NCI-H526 treated with DMSO at 0.1 percent for 48 hours (cell line): Measurements from ENCODE around the gene CDC42BPB.

ENCODE experiments used
- DNase-seq: peaks from one replicate; lab custom pipeline; 2025; lab: John Stamatoyannopoulos, UW

CDC42BPB gene

DNA sequence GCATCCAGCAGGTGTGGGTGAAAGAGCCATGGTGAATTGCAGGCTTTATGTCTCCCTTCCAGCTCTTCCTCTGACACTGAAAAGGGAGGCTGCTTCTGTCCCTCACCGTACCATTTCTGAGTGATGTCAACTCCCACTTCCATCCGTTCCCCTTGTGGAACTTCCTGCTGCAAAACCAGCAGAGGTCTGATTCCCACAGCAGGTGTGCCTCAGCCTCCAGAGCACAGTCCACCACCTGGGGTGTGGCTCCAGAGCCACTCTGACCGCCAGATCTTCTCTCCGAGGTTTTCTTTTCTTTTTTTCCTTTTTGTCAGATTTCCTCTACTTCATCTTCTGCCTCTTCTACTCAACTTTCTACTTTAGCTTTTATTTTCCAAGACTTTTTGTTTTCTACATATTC is 62.7 kb downstream of the CDC42BPB start:
- no peak for DNase-seq

DNA sequence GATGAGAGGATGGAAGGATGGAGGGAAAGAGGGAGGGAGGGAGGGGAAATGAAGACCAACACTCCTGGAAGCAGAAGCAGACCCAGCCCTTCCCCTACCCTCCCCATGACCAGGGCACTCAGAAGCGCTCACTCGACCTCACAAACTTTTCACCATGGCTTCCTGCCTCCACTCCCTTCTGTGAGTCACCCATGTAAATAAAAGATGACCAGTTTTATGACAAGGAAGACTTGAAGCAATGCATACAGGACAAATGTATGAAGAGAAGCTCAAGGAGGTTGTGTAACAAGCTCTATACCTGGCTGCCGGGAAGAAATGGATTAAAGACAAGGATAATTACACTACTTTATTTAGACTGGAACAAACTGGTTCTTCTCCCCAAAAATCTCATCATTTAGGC is 63.8 kb downstream of the CDC42BPB start:
- no peak for DNase-seq

GRCh38 chr14:102991376-102991775 is 66.0 kb downstream of the CDC42BPB start:
- DNase-seq: no peak

DNA sequence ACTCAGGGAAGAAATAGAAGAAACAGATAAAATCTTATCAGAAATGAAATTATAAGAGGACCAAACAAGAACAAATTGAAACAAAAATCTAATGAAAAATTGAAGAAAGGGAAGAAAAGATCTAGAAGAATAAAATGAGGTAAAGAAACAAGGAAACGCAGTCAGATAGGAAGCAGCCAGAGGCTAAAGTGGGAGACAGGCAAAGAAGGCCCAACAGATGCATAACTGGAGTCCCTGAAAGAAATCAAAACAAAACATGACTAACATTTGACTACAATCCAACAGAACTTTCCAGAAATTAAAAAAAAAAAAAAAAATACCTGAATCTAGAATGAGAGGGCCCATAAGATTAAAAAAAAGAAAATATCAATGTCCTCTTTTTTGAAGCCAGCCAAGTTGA is 69.3 kb downstream of the CDC42BPB start:
- no peak for DNase-seq

GRCh38 chr14:102986810-102987579 is 70.4 kb downstream of the CDC42BPB start:
- no peak for DNase-seq

DNA sequence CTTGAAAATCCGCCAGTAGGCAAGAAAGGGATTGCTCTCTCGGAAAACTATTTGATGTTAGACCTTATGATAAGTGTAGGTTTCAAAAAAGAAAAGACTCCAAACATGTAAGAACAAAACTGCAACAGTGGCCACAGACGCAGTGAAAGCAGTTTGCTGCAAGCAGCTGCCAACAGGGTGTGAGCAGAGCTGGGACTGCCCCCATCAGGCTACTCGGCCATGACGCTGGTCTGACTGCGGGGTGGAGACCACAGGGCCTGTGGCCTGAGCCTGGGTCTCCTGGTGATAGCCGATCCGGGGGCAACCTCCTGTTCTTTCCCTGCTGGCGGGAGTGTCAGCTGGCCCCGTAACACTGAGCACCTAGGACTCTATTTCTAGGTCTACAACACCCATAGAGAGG is 71.7 kb downstream of the CDC42BPB start:
- no peak for DNase-seq

GRCh38 chr14:102984336-102985102 is 72.8 kb downstream of the CDC42BPB start:
- no peak for DNase-seq

- no peak for DNase-seq
Measured at GRCh38 chr14:102983496-102983895, 73.9 kb downstream of the CDC42BPB start.

DNA sequence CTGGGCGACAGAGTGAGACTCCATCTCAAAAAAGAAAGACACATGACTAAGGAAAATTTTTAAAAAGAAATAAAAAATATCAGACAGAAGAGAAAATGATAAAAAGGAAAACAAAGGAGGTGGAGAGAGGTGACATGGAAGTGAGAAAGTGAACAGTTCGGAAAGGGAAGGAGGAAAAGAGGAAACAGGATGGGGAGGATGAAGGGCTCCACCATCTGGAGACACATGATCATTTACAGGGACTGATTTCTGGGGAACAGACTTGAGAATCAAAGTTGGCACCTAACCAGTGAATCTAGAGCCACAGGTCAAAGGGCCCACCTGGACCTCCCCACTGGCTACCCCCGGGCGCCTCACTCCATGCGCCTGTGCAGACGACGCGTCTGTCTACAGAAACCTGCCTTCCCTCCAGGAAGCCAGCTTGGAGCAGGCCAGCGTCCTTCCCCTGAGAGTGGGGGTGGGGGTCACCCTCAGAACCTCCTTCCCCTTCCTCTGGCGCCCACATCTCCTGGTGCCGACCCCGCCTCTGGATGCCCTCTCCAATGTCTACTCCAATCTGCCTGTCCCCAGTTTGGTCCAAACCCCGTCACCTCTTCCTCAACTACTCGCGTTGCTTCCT is 74.4 kb downstream of the CDC42BPB start:
- no peak for DNase-seq

DNA sequence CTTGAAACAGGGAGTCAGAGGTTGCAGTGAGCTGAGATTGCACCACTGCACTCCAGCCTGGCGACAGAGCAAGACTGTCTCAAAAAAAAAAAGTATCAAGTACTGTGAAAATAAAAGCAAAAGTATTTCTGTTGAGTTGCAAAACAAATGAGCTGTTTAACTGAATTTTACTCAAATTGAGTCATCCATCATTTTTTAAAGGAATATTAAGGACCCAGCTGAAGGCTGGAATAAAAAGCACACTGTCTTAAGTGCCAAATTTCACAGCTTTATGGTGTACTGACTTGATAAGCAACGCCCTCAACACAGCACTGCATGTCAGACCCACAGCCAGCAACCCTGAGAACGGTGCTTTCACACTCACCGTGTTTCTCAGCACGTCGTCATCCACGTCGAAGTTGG is 76.9 kb downstream of the CDC42BPB start:
- DNase-seq: no peak

DNA sequence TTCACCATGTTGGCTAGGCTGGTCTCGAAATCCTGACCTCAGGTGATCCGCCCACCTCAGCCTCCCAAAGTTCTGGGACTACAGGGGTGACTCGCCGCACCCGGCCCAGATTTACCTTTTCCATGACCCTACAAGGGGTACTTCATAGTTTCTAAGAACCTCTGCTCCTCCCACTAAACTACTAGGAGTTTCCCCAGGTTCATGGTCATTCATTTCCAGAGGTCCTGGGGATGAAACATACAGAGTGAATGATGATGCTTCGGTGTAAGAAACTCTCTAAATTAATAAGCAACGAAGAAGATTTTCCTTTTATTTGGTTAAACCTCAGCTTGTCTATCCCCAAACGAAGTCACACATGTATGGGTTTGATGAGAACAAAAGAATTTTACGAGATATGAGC is 77.9 kb downstream of the CDC42BPB start:
- DNase-seq: no peak

DNA sequence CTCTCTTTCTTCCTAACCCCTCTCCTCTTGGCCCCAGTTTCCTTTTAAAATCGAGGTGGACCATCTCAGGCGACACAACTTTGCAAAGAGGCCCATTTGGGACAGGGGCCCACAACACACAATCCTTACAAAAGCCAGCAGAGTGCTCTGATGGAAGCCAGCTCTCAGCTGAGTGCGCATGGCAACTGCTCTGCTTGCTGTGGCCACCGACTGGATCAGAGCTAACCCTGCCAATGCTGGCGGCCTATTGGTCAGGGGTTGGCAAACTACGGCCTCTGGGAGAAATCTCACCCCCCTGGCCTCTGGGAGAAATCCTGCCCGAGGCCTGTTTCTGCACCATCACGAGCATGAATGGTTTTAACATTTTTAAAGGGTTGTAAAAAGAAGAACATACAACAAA is 79.9 kb downstream of the CDC42BPB start:
- DNase-seq: no peak

DNA sequence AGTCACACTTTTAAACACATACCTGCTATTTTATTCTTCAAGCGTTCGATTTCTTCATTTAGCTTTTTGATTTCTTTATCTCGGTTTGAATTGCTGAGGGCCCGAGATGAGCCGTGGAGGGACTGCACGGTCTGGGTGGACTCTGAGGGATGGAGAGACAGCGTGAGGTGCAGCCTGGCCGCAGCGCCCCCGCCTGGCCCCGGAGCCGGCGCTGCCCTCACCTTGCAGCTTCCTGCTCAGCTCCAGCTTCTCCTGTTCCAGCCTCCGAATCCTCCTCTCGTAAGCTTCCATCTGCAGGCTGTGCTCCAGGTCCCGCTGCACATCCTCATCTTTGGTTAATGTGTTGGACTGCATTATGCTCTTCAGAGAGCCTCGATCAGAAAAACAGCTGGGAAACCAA is 81.7 kb downstream of the CDC42BPB start:
- no peak for DNase-seq

GRCh38 chr14:102973706-102974285 is 83.6 kb downstream of the CDC42BPB start:
- DNase-seq: no peak

- no peak for DNase-seq
Measured at GRCh38 chr14:102971836-102972606, 85.3 kb downstream of the CDC42BPB start.

- DNase-seq: no peak
Measured at GRCh38 chr14:102971314-102971713, 86.0 kb downstream of the CDC42BPB start.

DNA sequence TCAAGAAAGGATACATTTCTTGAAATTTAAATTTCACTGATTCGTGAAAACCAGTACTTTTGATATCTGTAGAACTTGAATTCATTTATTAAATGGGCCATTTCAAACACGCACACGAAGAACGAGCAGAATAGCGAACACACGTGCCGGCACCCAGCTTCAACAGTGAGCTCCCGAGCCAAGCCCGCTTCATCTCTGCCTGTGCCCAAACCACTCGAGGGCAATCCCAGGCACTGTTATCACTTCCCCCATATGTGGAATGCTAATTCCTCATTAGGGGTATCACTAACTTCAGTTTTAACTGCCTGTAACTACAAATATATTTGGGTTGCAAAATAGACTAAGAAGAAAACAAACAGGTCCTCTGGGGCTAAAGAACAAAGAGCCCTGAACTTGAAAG is 86.9 kb downstream of the CDC42BPB start:
- DNase-seq: no peak

GRCh38 chr14:102969901-102970300 is 87.4 kb downstream of the CDC42BPB start:
- DNase-seq: no peak

GRCh38 chr14:102969060-102969791 is 88.1 kb downstream of the CDC42BPB start:
- no peak for DNase-seq

GRCh38 chr14:102968306-102968705 is 89.0 kb downstream of the CDC42BPB start:
- no peak for DNase-seq

DNA sequence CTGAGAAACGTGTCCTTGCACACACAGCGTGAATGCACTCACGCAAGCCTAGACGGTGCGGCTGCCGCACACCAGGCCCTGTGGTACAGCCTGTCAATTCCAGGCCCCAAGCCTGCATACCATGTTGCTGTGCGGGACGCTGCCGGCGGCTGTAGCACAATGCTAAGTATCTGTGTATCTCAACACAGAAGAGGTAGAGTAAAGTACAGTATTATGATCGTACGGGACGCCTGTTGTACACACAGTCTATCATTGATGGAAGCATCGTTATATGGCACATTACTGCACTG is 89.9 kb downstream of the CDC42BPB start:
- DNase-seq: no peak
